Epithelial cell of proximal tubule (primary cell): Measurements from ENCODE around the gene SLC25A45. TPM values are rescaled to one million over a fixed set of nuclear protein-coding genes. Genes with fewer than 3 reads are reported as not detected.

Experiments used
- DNase-seq: peaks from one replicate; pipeline ENCODE4 v3.0.0-alpha.2; 2011; ENCODE audit warnings: low read depth
- H3K4me3 ChIP-seq: 2 replicates; pipeline ENCODE4 v1.5.1; 2011; ENCODE audit warnings: low read depth, mild to moderate bottlenecking, low read length
- CTCF ChIP-seq: conservative IDR thresholded peaks from 2 replicates; pipeline ENCODE4 v1.5.1; 2012; ENCODE audit warnings: low read depth, mild to moderate bottlenecking, low read length
- total RNA-seq: library from RNA; depleted of rRNA; stranded (reverse); fragments of >200 nt; gene quantifications from 2 replicates; pipeline ENCODE4 v1.2.3, GENCODE V29; 2015

Gene SLC25A45
- total RNA-seq, 1 donor from 2014 or later = 0.29 TPM

GRCh38 chr11:65401073-65401802 lies 18.8 kb upstream of the SLC25A45 start:
- no peak overlapping the region for H3K4me3 ChIP-seq
- no peak for DNase-seq
- TF ChIP-seq CTCF = no peak

GRCh38 chr11:65400307-65401072 lies 18.0 kb upstream of the SLC25A45 start:
- H3K4me3 ChIP-seq = no peak overlapping the region
- DNase-seq = no peak
- no peak for TF ChIP-seq CTCF

GRCh38 chr11:65399845-65400244 lies 17.4 kb upstream of the SLC25A45 start:
- no peak for DNase-seq
- TF ChIP-seq CTCF = no peak

GRCh38 chr11:65399249-65399648 lies 16.8 kb upstream of the SLC25A45 start:
- H3K4me3 ChIP-seq = no peak overlapping the region
- no peak for TF ChIP-seq CTCF
- no peak for DNase-seq

More at GRCh38 chr11:65399845-65400244, 17.4 kb upstream of the SLC25A45 start:
- H3K4me3 ChIP-seq = no peak overlapping the region

GRCh38 chr11:65398362-65398910 lies 16.0 kb upstream of the SLC25A45 start:
- DNase-seq = no peak
- TF ChIP-seq CTCF = no peak
- H3K4me3 ChIP-seq = no peak overlapping the region

GRCh38 chr11:65396769-65397745 lies 14.6 kb upstream of the SLC25A45 start:
- no peak for DNase-seq
- no peak for TF ChIP-seq CTCF
- no peak overlapping the region for H3K4me3 ChIP-seq
